ENCODE data around the gene GPR39.

The GPR39 gene

GRCh38 chr2:132414081-132414480, 2.5 kb upstream of the GPR39 start:
- no peak for DNase-seq (ENCODE audit: low spot score)

GRCh38 chr2:132415256-132415914, 1.2 kb upstream of the GPR39 start:
- no peak for DNase-seq (ENCODE audit: low spot score)

GRCh38 chr2:132415915-132416722, 486 bp upstream of the GPR39 start:
- DNase-seq (ENCODE audit: low spot score): peak; percentile 95

GRCh38 chr2:132417430-132418035, 928 bp downstream of the GPR39 start:
- no peak for DNase-seq (ENCODE audit: low spot score)

- DNase-seq (ENCODE audit: low spot score): no peak
Measured at GRCh38 chr2:132419235-132419634, 2.6 kb downstream of the GPR39 start.

GRCh38 chr2:132419941-132420340, 3.3 kb downstream of the GPR39 start:
- DNase-seq (ENCODE audit: low spot score): no peak

- peak; percentile 20 for DNase-seq (ENCODE audit: low spot score)
Measured at GRCh38 chr2:132420816-132421805, 4.5 kb downstream of the GPR39 start.

- DNase-seq (ENCODE audit: low spot score): no peak
Measured at GRCh38 chr2:132422736-132423135, 6.1 kb downstream of the GPR39 start.

- peak; percentile 47 for DNase-seq (ENCODE audit: low spot score)
Measured at GRCh38 chr2:132424526-132425121, 8.0 kb downstream of the GPR39 start.

GRCh38 chr2:132426033-132426432, 9.4 kb downstream of the GPR39 start:
- DNase-seq (ENCODE audit: low spot score): no peak

- DNase-seq (ENCODE audit: low spot score): no peak
Measured at GRCh38 chr2:132426656-132427055, 10.1 kb downstream of the GPR39 start.

GRCh38 chr2:132429351-132429750, 12.7 kb downstream of the GPR39 start:
- no peak for DNase-seq (ENCODE audit: low spot score)

GRCh38 chr2:132429941-132430573, 13.5 kb downstream of the GPR39 start:
- DNase-seq (ENCODE audit: low spot score): no peak

GRCh38 chr2:132430895-132431294, 14.3 kb downstream of the GPR39 start:
- no peak for DNase-seq (ENCODE audit: low spot score)

GRCh38 chr2:132437852-132438669, 21.5 kb downstream of the GPR39 start:
- DNase-seq (ENCODE audit: low spot score): no peak

GRCh38 chr2:132438691-132439090, 22.1 kb downstream of the GPR39 start:
- peak; percentile 65 for DNase-seq (ENCODE audit: low spot score)

- no peak for DNase-seq (ENCODE audit: low spot score)
Measured at GRCh38 chr2:132439703-132440398, 23.2 kb downstream of the GPR39 start.

- DNase-seq (ENCODE audit: low spot score): no peak
Measured at GRCh38 chr2:132441051-132441450, 24.4 kb downstream of the GPR39 start.

- DNase-seq (ENCODE audit: low spot score): no peak
Measured at GRCh38 chr2:132442278-132442677, 25.7 kb downstream of the GPR39 start.

Measured in GM03348 (cell line).